Retinal pigment epithelial cell (primary cell): ENCODE data around the gene BAK1.
"Not testable (repeated sequence)": the region's sequence is repeated elsewhere in the genome, so short reads cannot be mapped to it uniquely, and the experiment has no call there.

Experiments used
- DNase-seq: peaks from one replicate; pipeline ENCODE4 v3.0.0-alpha.2; 2010; ENCODE audit warnings: low read depth
- H3K4me3 ChIP-seq: 2 replicates; pipeline ENCODE4 v1.5.1; 2011; ENCODE audit warnings: mild to moderate bottlenecking, low read length, control low read depth, moderate library complexity
- TF ChIP-seq, protein P1 (sequence below): conservative IDR thresholded peaks from 2 replicates; pipeline ENCODE4 v1.5.1; 2011; ENCODE audit warnings: low read depth, low read length, control low read depth, inconsistent platforms

BAK1 gene

DNA sequence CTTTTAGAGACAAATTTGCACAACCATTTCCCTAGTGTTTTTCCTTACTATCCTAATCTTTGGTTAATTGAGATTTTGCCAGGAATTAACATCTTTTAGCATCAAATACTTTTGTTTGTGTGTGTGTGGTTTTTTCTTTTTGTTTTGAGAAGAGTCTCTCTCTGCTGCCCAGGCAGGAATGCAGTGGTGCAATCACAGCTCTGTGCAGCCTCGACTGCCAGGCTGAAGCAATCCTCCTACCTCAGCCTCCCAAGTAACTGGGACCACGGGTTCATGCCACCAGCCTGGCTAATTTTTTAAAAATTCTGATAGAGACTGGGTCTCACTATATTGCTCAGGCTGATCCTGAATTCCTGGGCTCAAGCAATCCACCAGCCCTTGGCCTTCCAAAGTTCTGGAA lies 28.5 kb downstream of the BAK1 start:
- no peak overlapping the region for H3K4me3 ChIP-seq
- no peak for DNase-seq
- TF ChIP-seq, protein P1, sequence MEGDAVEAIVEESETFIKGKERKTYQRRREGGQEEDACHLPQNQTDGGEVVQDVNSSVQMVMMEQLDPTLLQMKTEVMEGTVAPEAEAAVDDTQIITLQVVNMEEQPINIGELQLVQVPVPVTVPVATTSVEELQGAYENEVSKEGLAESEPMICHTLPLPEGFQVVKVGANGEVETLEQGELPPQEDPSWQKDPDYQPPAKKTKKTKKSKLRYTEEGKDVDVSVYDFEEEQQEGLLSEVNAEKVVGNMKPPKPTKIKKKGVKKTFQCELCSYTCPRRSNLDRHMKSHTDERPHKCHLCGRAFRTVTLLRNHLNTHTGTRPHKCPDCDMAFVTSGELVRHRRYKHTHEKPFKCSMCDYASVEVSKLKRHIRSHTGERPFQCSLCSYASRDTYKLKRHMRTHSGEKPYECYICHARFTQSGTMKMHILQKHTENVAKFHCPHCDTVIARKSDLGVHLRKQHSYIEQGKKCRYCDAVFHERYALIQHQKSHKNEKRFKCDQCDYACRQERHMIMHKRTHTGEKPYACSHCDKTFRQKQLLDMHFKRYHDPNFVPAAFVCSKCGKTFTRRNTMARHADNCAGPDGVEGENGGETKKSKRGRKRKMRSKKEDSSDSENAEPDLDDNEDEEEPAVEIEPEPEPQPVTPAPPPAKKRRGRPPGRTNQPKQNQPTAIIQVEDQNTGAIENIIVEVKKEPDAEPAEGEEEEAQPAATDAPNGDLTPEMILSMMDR: no peak

DNA sequence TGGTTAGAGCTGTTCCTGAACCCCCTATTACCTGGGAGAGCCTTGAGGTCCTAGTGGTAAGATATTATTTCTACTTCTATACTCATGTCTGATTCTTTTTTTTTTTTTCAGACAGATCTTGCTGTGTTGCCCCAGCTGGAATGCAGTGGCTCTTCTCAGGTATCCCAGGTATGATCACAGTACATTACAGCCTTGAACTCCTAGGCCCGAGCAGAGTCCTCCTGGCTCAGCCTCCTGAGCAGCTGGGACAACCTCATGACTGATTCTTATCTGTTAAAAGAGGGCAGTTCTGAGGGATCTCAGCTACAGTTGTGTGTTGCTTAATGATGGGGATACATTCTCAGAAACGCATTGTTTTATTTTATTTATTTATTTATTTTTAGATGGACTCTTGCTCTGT lies 30.2 kb downstream of the BAK1 start:
- DNase-seq: no peak
- H3K4me3 ChIP-seq: no peak overlapping the region
- TF ChIP-seq, protein P1: no peak

DNA sequence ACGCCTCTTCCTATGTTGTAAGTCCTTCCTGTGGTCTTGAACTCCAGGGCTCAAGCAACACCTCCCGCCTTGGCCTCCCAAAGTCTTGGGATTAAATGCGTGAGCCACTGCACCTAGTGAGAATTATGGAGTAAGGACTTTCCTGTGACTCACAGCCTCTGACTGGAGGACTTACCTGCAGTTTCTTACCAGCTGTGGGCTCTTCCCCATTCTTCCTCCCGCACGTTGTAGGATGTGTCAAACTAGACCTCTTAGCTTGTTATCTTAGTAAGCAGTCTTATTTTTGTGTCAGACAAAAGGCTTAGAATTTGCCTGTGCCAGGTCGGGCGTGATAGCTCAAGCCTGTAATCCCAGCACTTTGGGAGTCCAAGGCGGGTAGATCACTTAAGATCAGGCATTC lies 30.9 kb downstream of the BAK1 start:
- no peak for DNase-seq
- TF ChIP-seq, protein P1: no peak
- H3K4me3 ChIP-seq: no peak overlapping the region

DNA sequence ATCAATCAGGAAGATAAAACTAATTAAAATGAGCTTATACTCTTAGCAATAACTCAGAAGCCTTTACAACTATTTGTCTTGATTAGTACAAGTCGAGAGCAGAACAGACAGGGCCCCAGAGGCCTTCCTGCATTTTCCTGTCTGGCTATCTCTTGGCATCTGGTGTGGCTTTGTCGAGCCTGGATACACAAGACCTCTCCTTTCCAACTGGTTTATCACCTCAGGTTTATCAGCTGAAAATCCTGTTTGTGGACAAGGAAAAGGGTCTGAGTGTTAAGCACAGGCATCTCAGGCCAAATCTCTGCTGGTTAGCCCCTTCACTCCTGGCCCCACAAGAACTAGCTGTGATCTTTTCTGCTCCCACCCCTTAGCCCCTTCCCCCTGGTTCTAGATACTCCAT lies 32.6 kb downstream of the BAK1 start:
- H3K4me3 ChIP-seq: no peak overlapping the region
- TF ChIP-seq, protein P1: no peak
- DNase-seq: no peak

DNA sequence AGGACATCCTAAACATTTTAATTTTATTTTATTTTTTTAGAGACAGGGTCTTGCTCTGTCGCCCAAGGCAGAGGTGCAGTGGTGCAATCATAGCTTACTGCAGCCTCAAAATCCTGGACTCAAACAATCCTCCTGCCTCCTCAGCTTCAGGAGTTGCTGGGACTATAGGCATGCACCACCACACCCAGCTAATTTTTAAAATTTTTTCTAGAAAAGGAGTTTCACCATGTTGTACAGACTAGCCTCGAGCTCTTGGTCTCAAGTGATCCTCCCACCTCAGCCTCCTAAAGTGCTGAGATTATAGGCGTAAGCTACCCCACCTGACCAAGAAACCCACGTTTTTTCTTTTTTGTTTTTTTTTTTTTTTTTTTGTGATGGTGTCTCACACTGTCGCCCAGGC lies 33.3 kb downstream of the BAK1 start:
- no peak for DNase-seq

DNA sequence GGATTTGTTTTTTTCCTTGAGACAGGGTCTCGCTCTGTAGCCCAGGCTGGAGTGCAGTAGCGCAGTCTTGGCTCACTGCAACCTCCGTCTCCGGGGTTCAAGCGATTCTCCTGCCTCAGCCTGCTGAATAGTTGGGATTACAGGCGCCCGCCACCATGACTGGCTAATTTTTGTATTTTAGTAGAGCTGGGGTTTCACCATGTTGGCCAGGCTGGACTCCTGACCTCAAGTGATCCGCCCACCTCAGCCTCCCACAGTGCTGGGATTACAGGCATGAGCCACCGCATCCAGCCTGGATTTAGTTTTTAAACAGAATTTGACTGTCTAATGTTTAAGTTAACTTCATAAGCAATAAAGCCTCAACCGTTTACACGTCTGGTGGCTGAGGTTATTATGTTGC lies 34.8 kb downstream of the BAK1 start:
- not testable (repeated sequence) for DNase-seq, H3K4me3 ChIP-seq

More for the DNA sequence above, 33.3 kb downstream of the BAK1 start:
- TF ChIP-seq, protein P1: no peak
- H3K4me3 ChIP-seq: no peak overlapping the region

DNA sequence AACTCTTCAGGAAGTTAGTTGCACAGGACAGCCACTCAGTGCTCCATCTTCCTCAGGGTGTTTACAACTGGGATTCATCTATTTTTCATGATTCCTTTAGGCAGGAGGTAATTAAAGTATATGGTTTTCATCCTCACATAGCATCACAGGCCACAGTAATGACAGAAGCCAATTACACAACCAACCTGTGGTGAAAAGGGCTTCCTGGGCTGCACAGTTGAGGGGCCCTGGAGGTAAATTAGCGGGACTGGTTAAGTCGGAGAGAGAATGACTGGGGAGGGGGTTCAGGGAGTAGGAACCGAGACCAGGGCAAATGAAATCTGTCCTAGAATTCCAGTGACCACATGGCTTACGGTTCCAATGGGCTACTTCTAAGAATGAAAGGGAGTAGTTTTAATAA lies 37.0 kb downstream of the BAK1 start:
- H3K4me3 ChIP-seq: no peak overlapping the region
- TF ChIP-seq, protein P1: no peak
- no peak for DNase-seq

DNA sequence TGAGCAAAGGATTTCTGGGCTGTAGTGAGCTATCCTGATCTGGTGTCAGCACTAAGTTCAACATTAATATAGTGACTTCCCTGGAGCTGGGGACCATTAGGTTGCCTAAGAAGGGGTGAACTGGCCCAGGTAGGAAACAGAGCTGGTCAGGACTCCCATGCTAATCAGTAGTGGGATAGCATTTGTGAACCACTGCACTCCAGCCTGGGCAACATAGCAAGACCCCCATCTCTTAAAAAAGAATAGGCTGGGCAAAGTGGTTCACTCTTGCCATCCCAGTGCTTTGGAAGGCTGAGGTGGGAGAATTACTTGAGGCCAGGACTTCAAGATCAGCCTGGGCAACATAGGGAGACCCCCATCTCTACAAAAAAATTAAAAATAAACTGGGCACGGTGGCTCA lies 39.3 kb downstream of the BAK1 start:
- TF ChIP-seq, protein P1: no peak
- DNase-seq: no peak
- H3K4me3 ChIP-seq: no peak overlapping the region
